Smooth muscle cell (in vitro differentiated cells): ENCODE data around the gene TMEM205. TPM values are rescaled to one million over a fixed set of nuclear protein-coding genes. Genes with fewer than 3 reads are reported as not detected.

Experiments
- DNase-seq: peaks from one replicate; lab custom pipeline; 2025; ENCODE audit not compliant: unreplicated experiment; lab: John Stamatoyannopoulos, UW
- H2AFZ ChIP-seq: fragments of 200-600 bp; sonication (generic); 2 replicates; pipeline ENCODE4 v1.6.0; 2016; ENCODE audit warnings: antibody characterized with exemption, low read depth, mild to moderate bottlenecking
- H3F3A ChIP-seq: fragments of 200-600 bp; sonication (generic); 2 replicates; pipeline ENCODE4 v1.6.0; 2017; ENCODE audit warnings: antibody characterized with exemption, low read depth
- H3K27ac ChIP-seq: fragments of 200-600 bp; sonication (generic); 2 replicates; pipeline ENCODE4 v1.5.1; 2016; ENCODE audit warnings: low read depth, mild to moderate bottlenecking
- H3K27me3 ChIP-seq: fragments of 200-600 bp; sonication (generic); 2 replicates; pipeline ENCODE4 v1.6.1; 2016; ENCODE audit warnings: low read depth, mild to moderate bottlenecking
- H3K36me3 ChIP-seq: fragments of 200-600 bp; sonication (generic); 2 replicates; pipeline ENCODE4 v1.5.1; 2016; ENCODE audit warnings: low read depth
- H3K4me1 ChIP-seq: fragments of 200-600 bp; sonication (generic); 2 replicates; pipeline ENCODE4 v1.5.1; 2016; ENCODE audit warnings: low read depth
- H3K4me2 ChIP-seq: fragments of 200-600 bp; sonication (generic); 2 replicates; pipeline ENCODE4 v1.6.0; 2016; ENCODE audit warnings: mild to moderate bottlenecking
- H3K4me3 ChIP-seq: fragments of 200-600 bp; sonication (generic); 2 replicates; pipeline ENCODE4 v1.5.1; 2016; ENCODE audit warnings: mild to moderate bottlenecking
- H3K79me2 ChIP-seq: fragments of 200-600 bp; sonication (generic); 2 replicates; pipeline ENCODE4 v1.6.0; 2016; ENCODE audit warnings: low read depth, mild to moderate bottlenecking
- H3K9ac ChIP-seq: fragments of 200-600 bp; sonication (generic); 2 replicates; pipeline ENCODE4 v1.6.0; 2016; ENCODE audit warnings: low read depth
- H3K9me3 ChIP-seq: fragments of 200-600 bp; sonication (generic); replicated peaks from 2 replicates; pipeline ENCODE4 v1.5.1; 2016; ENCODE audit warnings: low read depth
- H4K20me1 ChIP-seq: fragments of 200-600 bp; sonication (generic); 2 replicates; pipeline ENCODE4 v1.6.0; 2016; ENCODE audit warnings: low read depth
- CTCF ChIP-seq: fragments of 200-600 bp; sonication (generic); IDR thresholded peaks from 2 replicates; pipeline ENCODE4 v1.5.1; 2017; ENCODE audit warnings: borderline replicate concordance, mild to moderate bottlenecking, antibody characterized with exemption; ENCODE audit not compliant: insufficient read depth, poor library complexity, severe bottlenecking
- WGBS: methylation state at CpG from one replicate; pipeline ENCODE4 v1.1.7; 2016; ENCODE audit warnings: low lambda C conversion rate; 5-methylcytosine and 5-hydroxymethylcytosine counted together
- polyA plus RNA-seq: library from polyadenylated mRNA; unstranded; fragments of >200 nt; fragmentation: Nextera tagmentation; extraction: Ambion mirVana; gene quantifications from 2 replicates; pipeline ENCODE4 v1.2.1, GENCODE V29; 2016
- total RNA-seq: library from RNA; depleted of rRNA; stranded (reverse); fragments of >200 nt; gene quantifications from 2 replicates; pipeline ENCODE4 v1.2.3, GENCODE V29; 2014

Gene TMEM205
- total and polyA plus RNA-seq, 2 experiments from 2014 or later = 118 to 163 TPM

GRCh38 chr19:11339254-11340098 is 6.6 kb downstream of the TMEM205 start, which contains the start of gene RAB3D:
RAB3D (minus strand) TSS chr19:11339657; CDS start chr19:11337399, 2,258 bp downstream.
- Histone ChIP-seq H3K79me2 (no peaks in the 10 kb centered on the region), H2AFZ (peak within 1 kb of the TSS; percentile 85), H4K20me1 (no peaks in the 10 kb centered on the region), H3K4me2 (peak within 1 kb of the TSS; percentile 98), H3K36me3 (peaks cover 6% of the 10 kb centered on the region), H3F3A (no peaks in the 10 kb centered on the region), H3K27ac (no peak within 1 kb of the TSS), H3K4me1 (no peaks in the 10 kb centered on the region), H3K9me3 (no peaks in the 10 kb centered on the region), H3K27me3 (no peaks in the 10 kb centered on the region), H3K9ac (peak within 1 kb of the TSS; percentile 43), H3K4me3 (peak within 1 kb of the TSS; percentile 76)
- WGBS = 27% methylated on average over 18 of the region's 53 CpGs
- no peak for TF ChIP-seq CTCF
- DNase-seq = peak; percentile 58

GRCh38 chr19:11338569-11339253 is 7.4 kb downstream of the TMEM205 start:
- peak overlapping the region; percentile 76 for H3K4me3 ChIP-seq
- no peaks in the 10 kb centered on the region for H3K9me3 ChIP-seq
- no peaks in the 10 kb centered on the region for H3K79me2 ChIP-seq
- H3K9ac ChIP-seq = peak overlapping the region; percentile 43
- DNase-seq = no peak
- no peak for TF ChIP-seq CTCF
- H3K27ac ChIP-seq = no peak overlapping the region
- no peaks in the 10 kb centered on the region for H3K27me3 ChIP-seq
- H3F3A ChIP-seq = no peaks in the 10 kb centered on the region
- peak overlapping the region; percentile 85 for H2AFZ ChIP-seq
- H3K4me2 ChIP-seq = peak overlapping the region; percentile 98
- peaks cover 6% of the 10 kb centered on the region for H3K36me3 ChIP-seq
- H3K4me1 ChIP-seq = no peaks in the 10 kb centered on the region
- WGBS = 29% methylated on average over 21 of the region's 21 CpGs
- no peaks in the 10 kb centered on the region for H4K20me1 ChIP-seq

GRCh38 chr19:11338121-11338520 is 7.9 kb downstream of the TMEM205 start:
- Histone ChIP-seq H3K27me3 (no peaks in the 10 kb centered on the region), H3K9ac (no peak overlapping the region), H4K20me1 (no peaks in the 10 kb centered on the region), H2AFZ (no peak overlapping the region), H3K36me3 (peaks cover 6% of the 10 kb centered on the region), H3K4me3 (peak overlapping the region; percentile 76), H3K27ac (no peak overlapping the region), H3K4me2 (peak overlapping the region; percentile 98), H3F3A (no peaks in the 10 kb centered on the region), H3K79me2 (no peaks in the 10 kb centered on the region), H3K4me1 (no peaks in the 10 kb centered on the region), H3K9me3 (no peaks in the 10 kb centered on the region)
- TF ChIP-seq CTCF = no peak
- 95% methylated on average over 7 of the region's 7 CpGs for WGBS
- DNase-seq = no peak
